Esophagus squamous epithelium (tissue), 5 donors: ENCODE data around the gene CDK5R2. TPM values are rescaled to one million over a fixed set of nuclear protein-coding genes. Genes with fewer than 3 reads are reported as not detected.

Source experiments
- DNase-seq: peaks from one replicate; lab custom pipeline; 2025; lab: John Stamatoyannopoulos, UW
- H3K27ac ChIP-seq, 4 donors: fragments of 200-600 bp; sonication (generic); one replicate each; pipeline ENCODE4 v1.5.1; 2016 to 2019; ENCODE audit warnings: mild to moderate bottlenecking in 1 of 4
- H3K27me3 ChIP-seq, 4 donors: fragments of 200-600 bp; sonication (generic); 1 replicate in 3 of 4; 2 replicates in 1 of 4; pipeline versions ENCODE4 v1.5.1 to v1.6.0; 2017 to 2021; ENCODE audit warnings: antibody characterized with exemption in 1 of 4
- H3K36me3 ChIP-seq, 3 donors: fragments of 200-600 bp; sonication (generic); one replicate each; pipeline ENCODE4 v1.5.1; 2016 to 2019
- H3K4me1 ChIP-seq, 3 donors: fragments of 200-600 bp; sonication (generic); one replicate each; pipeline ENCODE4 v1.5.1; 2017 to 2019
- H3K4me3 ChIP-seq, 4 donors: fragments of 200-600 bp; sonication (generic); 1 replicate in 3 of 4; 2 replicates in 1 of 4; pipeline ENCODE4 v1.5.1; 2016 to 2019; ENCODE audit warnings: mild to moderate bottlenecking in 2 of 4, moderate library complexity in 1 of 4
- H3K9me3 ChIP-seq, 3 donors: fragments of 200-600 bp; sonication (generic); one replicate each; pipeline ENCODE4 v1.5.1; 2016 to 2019
- CTCF ChIP-seq, 6 experiments: fragments of 450-650 bp in 4 of 6; fragments of 200-600 bp in 2 of 6; sonication (generic) in 2 of 6; IDR thresholded peaks; one replicate each; pipeline ENCODE4 v1.5.1; 2016 to 2019; ENCODE audit warnings: antibody characterized with exemption in 6 of 6, mild to moderate bottlenecking in 4 of 6, moderate library complexity in 4 of 6
- POLR2A ChIP-seq, 4 donors: fragments of 450-650 bp; IDR thresholded peaks; one replicate each; pipeline ENCODE4 v1.6.1; 2017; ENCODE audit warnings: antibody characterized with exemption in 4 of 4, mild to moderate bottlenecking in 4 of 4, moderate library complexity in 3 of 4
- WGBS, 2 donors: methylation state at CpG; one replicate each; pipeline ENCODE4 v1.1.5; 2018; 5-methylcytosine and 5-hydroxymethylcytosine counted together
- intact Hi-C: fragments of 100-400 bp; cut with DNase I; formaldehyde crosslinking; loops from one replicate; pipeline ENCODE4 v1.15.0; 2022
- total RNA-seq, 4 donors: library from RNA; depleted of rRNA; stranded (reverse); fragments of >200 nt; gene quantifications; one replicate each; pipeline ENCODE4 v1.1.0, GENCODE V29; 2016
- donor health status: DM: yes; HTN: yes; CAD: no.

The CDK5R2 gene
- total RNA-seq, 4 donors from 2014 or later = not detected

- no peaks in the 10 kb centered on the region for H3K4me1 ChIP-seq
- intact Hi-C loops = no loop called here
- H3K36me3 ChIP-seq = no peaks in the 10 kb centered on the region
- TF ChIP-seq POLR2A (IDR thresholded peaks at IDR 0.05) = no peak
- no peak for DNase-seq
- no peak overlapping the region for H3K4me3 ChIP-seq
- no peak overlapping the region for H3K27ac ChIP-seq
- H3K27me3 ChIP-seq = peaks cover 0 to 87% (median 0%) of the 10 kb centered on the region in 4 donors
- 20% methylated on average over 1 of the region's 1 CpG; no CpG with 5 or more reads in 1 of the 2 donors for WGBS, 2 donors
- H3K9me3 ChIP-seq = no peaks in the 10 kb centered on the region
Measured at GRCh38 chr2:218970894-218971293, 11.4 kb downstream of the CDK5R2 start.

DNA sequence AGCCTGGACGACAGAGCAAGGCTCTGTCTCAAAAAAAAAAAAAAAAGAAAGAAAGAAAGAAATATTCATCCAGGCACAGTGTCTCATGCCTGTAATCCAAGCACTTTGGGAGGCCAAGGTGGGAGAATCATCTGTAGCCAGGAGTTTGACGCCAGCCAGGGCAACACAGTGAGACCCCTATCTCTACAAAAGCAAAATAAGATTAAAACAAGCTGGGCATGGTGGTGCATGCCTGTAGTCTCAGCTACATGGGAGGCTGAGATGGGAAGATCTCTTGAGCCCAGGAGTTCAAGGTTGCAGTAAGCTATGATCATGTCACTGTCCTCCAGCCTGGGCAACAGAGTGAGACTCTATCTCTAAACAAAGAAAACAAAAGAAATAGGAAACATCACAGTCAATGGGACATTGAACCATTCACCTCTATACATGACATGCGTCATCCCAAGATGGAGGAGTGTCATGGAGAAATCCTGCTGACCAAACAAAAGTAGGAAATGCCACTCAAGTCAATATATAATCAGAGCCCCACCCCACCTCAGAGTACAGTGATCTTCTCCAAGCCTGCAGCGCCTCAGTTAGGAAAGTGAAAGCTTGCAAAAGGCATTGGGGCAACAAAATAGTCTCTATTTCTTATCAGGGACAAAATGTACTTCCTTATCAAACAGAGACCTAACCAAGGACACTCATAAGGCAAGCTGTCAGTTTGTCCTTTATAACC lies 15.8 kb downstream of the CDK5R2 start:
- intact Hi-C loops = no loop called here
- TF ChIP-seq POLR2A (IDR thresholded peaks at IDR 0.05) = no peak
- TF ChIP-seq CTCF (IDR thresholded peaks at IDR 0.05) = no peak
- Histone ChIP-seq H3K36me3 (no peaks in the 10 kb centered on the region), H3K4me3 (no peak overlapping the region), H3K27me3 (peaks cover 0 to 93% (median 7%) of the 10 kb centered on the region in 4 donors), H3K9me3 (no peaks in the 10 kb centered on the region), H3K4me1 (peaks cover 3 to 8% (median 5%) of the 10 kb centered on the region in 3 donors), H3K27ac (no peak overlapping the region)
- DNase-seq = no peak
- WGBS, 2 donors = 52 to 69% methylated on average over 4 of the region's 4 CpGs

- peaks cover 32 to 100% (median 46%) of the 10 kb centered on the region in 4 donors for H3K27me3 ChIP-seq
Measured at GRCh38 chr2:218979846-218980734, 20.6 kb downstream of the CDK5R2 start.

DNA sequence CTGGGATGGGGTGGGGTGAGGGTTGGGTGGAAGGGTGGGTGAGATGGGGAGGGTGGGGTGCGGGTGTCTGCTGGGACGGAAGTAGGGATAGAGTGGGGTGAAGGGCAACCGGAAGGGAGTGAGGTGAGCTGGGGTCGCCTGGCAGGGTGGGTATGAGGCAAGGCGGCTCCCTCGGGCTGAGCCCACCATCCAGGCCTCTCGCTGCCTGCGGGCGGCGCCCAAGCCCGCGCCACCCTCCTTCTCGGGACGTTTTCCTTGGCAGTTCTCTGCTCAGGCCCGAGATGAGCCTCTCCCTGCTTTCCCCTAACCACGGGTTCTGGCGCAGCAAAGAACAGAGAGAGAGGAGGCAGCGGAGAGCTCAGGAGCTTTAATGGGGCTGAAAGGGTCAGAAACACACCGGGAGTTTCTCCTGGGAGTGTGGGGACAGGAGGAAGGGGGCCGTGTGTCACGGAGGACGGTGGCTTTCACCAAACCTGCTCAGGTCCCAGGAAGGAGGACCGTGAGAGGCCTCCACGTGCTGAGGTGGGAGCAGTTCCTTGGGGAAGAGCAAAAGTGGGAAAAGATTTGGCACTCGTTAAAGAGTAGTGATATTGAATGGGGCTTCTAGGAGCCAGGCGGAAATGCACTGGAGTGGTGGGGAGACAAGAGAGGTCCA lies 21.4 kb downstream of the CDK5R2 start:
- no peak overlapping the region for H3K27ac ChIP-seq
- WGBS, 2 donors = 5 to 6% methylated on average over 22 to 25 of the region's 26 CpGs
- DNase-seq = no peak
- H3K4me3 ChIP-seq = peak overlapping the region in 2 of 4 donors; percentile 13 to 59
- H3K36me3 ChIP-seq = no peaks in the 10 kb centered on the region
- TF ChIP-seq CTCF (IDR thresholded peaks at IDR 0.05) = no peak
- TF ChIP-seq POLR2A (IDR thresholded peaks at IDR 0.05) = no peak
- peaks cover 29 to 57% (median 35%) of the 10 kb centered on the region in 3 donors for H3K4me1 ChIP-seq
- peaks cover 32 to 100% (median 50%) of the 10 kb centered on the region in 4 donors for H3K27me3 ChIP-seq
- intact Hi-C loops = no loop called here
- no peaks in the 10 kb centered on the region for H3K9me3 ChIP-seq

More at GRCh38 chr2:218979846-218980734, 20.6 kb downstream of the CDK5R2 start:
- intact Hi-C loops = no loop called here
- Histone ChIP-seq H3K4me3 (peak overlapping the region in 2 of 4 donors; percentile 0 to 52), H3K36me3 (no peaks in the 10 kb centered on the region), H3K27ac (no peak overlapping the region), H3K9me3 (no peaks in the 10 kb centered on the region), H3K4me1 (peaks cover 28 to 51% (median 33%) of the 10 kb centered on the region in 3 donors)
- TF ChIP-seq CTCF (IDR thresholded peaks at IDR 0.05) = peak; percentile 79 to 94 (median 88)
- no peak for TF ChIP-seq POLR2A (IDR thresholded peaks at IDR 0.05)
- WGBS, 2 donors = 0 to 3% methylated on average over 16 to 20 of the region's 39 CpGs
- DNase-seq = no peak

DNA sequence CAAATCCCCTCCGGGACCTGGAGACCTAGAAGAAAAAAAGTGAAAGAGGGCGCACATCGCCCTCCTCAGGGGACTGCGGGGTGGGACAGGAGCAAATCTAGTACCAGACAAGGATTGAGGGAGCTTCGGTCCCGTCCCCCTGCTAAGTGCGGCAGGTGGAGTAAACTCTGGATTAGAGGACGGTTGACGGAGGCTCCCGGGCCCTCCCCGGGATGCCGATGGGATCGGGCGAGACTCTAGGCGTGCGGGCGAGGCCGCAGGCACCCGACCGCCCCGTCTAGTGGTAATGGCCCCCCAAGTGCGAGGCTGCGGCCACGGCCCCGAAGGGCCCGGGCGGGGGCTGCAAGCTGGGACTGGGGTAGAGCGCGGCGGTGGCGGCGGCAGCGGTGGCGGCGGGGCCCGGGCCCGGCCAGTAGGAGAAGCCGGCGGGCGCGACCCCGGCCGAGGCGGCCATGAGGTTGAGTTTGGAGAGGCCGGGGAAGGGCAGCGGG lies 22.0 kb downstream of the CDK5R2 start:
- H3K4me3 ChIP-seq = peak overlapping the region in 3 of 4 donors; percentile 13 to 59 (median 31)
- no peak overlapping the region for H3K27ac ChIP-seq
- WGBS, 2 donors = 1 to 5% methylated on average over 5 to 20 of the region's 46 CpGs
- H3K27me3 ChIP-seq = peaks cover 32 to 100% (median 55%) of the 10 kb centered on the region in 4 donors
- intact Hi-C loops = no loop called here
- TF ChIP-seq CTCF (IDR thresholded peaks at IDR 0.05) = no peak
- no peak for TF ChIP-seq POLR2A (IDR thresholded peaks at IDR 0.05)
- H3K4me1 ChIP-seq = peaks cover 29 to 57% (median 35%) of the 10 kb centered on the region in 3 donors
- DNase-seq = no peak
- H3K9me3 ChIP-seq = no peaks in the 10 kb centered on the region
- no peaks in the 10 kb centered on the region for H3K36me3 ChIP-seq
